Measurements from ENCODE around the gene CHST7. TPM values are rescaled to one million over a fixed set of nuclear protein-coding genes. Genes with fewer than 3 reads are reported as not detected.

CHST7 gene
- total RNA-seq, 8 experiments from 2014 or later: 1.0 to 36.7 (median 2.6) TPM

Other genes with a start within 250 kb of the CHST7 start
- 1 to 10 TPM; 4.0 to 9.4 (median 6.4) TPM for gene ZNF674, start 28.3 kb upstream of the CHST7 start, total RNA-seq
- gene SLC9A7, start 185.4 kb downstream of the CHST7 start, total RNA-seq: 10 to 100 TPM in 4 of 8 experiments, 1 to 10 TPM in 4; 2.1 to 19.9 (median 8.7) TPM